Measurements from ENCODE around the gene PKP4.

DNA sequence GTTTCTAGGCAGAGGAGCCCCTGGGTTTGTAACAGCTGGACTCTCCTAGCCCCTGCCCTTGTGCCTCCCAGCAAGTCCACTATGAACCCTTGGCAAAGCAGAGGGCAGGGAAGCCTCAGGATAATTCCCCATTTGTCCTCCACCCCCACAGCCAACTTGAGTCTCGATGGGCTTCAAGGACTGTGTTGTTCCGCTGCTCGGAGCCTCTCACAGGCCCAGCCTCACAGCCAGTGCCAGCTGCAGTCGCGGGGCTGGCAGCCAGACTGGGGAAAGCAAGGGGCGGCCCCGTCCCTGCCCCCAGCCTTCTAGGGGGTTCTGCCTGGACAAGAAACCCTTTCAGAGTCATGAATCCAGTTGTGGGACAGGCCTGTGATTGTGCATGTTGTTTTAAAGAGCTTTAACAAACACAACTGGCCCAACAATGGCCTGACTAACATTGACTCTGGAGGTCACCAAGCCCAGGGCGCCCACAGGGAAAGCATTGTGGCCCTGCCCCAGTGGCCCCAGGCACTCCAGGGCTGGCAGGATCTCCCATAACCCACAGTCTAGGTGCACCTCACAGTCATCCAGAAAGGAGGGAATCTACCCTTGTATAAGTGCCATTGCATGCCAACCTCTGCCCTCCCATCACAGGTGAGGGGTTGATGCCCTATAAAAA lies 266.6 kb downstream of the PKP4 start:
- TF ChIP-seq FOXP2 (optimal IDR thresholded peaks at IDR 0.05; ENCODE audit: control extremely low read depth, extremely low read length, insufficient read depth) (no peak), POLR2AphosphoS5 (IDR thresholded peaks at IDR 0.05; ENCODE audit: borderline replicate concordance, low read depth, low read length) (no peak)
